ENCODE measurements around the gene SORCS2.

DNA sequence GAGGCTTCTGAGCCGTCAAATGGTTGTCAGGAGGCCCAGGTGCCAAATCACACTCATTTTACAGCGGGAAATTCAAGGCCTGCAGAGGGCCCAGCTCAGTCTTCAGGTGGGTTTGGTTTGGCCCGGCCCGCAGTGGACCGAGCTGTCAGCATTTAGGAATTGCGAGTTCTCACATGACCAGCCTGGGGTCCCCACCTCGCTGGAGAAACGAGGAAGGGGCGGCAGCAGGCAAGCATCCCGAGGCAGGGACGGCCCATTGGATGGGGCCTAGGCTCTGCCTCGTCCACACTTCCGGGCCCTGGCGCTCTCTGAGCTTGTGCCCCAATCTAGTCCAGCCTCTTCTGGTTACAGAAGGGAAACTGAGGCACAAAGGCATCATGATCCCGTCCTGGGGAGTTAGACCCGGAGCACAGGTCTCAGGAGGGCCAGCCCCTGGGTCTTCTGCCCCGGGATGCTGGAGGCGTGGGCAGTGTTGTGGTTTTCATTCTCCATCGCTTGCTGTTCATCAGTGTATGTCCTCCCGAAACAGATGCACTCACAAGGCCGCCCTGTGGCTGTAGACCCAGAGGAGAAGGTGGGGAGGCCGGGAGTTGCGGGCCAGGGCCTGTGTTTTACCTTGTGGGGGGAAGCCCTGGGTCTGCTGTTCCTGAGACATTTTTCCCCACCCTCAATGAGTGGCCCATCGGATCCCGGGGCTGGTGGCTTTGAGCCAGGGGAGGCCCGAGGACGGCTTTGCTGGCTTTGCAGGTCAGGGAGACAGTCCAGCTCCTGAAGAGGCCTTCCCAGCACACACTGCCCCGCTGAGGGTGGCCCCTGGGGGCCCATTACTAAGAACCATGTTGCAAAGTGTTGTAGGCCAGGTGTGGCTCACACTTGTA, 233.5 kb downstream of the SORCS2 start:
- no peak for TF ChIP-seq CTCF (IDR thresholded peaks at IDR 0.05)
- TF ChIP-seq POLR2A (IDR thresholded peaks at IDR 0.05): no peak

Measured in breast epithelium (tissue), 3 donors.